KOPT-K1 (cell line): Measurements from ENCODE around the gene FRRS1.

Experiments
- H3K27ac ChIP-seq: fragments of 200-600 bp; sonication (generic); 2 replicates; pipeline ENCODE4 v1.5.1; 2016; ENCODE audit warnings: antibody characterized with exemption, mild to moderate bottlenecking, low read depth, low read length; ENCODE audit not compliant: poor library complexity, severe bottlenecking
- H3K36me3 ChIP-seq: fragments of 200-600 bp; sonication (generic); 2 replicates; pipeline ENCODE4 v1.5.1; 2017; ENCODE audit warnings: antibody characterized with exemption, mild to moderate bottlenecking, low read length, moderate library complexity; ENCODE audit not compliant: insufficient read depth
- H3K9me3 ChIP-seq: fragments of 200-600 bp; sonication (generic); 2 replicates; pipeline ENCODE4 v1.5.1; 2017; ENCODE audit warnings: antibody characterized with exemption, low read length, mild to moderate bottlenecking; ENCODE audit not compliant: insufficient read depth, poor library complexity, severe bottlenecking

Gene FRRS1

GRCh38 chr1:99755664-99756063 lies 10.8 kb downstream of the FRRS1 start:
- no peaks in the 10 kb centered on the region for H3K36me3 ChIP-seq
- peaks cover 9% of the 10 kb centered on the region for H3K9me3 ChIP-seq
- no peak overlapping the region for H3K27ac ChIP-seq

- H3K36me3 ChIP-seq: no peaks in the 10 kb centered on the region
- H3K27ac ChIP-seq: no peak overlapping the region
- H3K9me3 ChIP-seq: peaks cover 9% of the 10 kb centered on the region
Measured at GRCh38 chr1:99754697-99755096, 11.7 kb downstream of the FRRS1 start.

GRCh38 chr1:99754055-99754626 lies 12.3 kb downstream of the FRRS1 start:
- Histone ChIP-seq H3K27ac (no peak overlapping the region), H3K9me3 (peaks cover 5% of the 10 kb centered on the region), H3K36me3 (no peaks in the 10 kb centered on the region)

GRCh38 chr1:99751877-99752504 lies 14.4 kb downstream of the FRRS1 start:
- H3K9me3 ChIP-seq: no peaks in the 10 kb centered on the region
- H3K36me3 ChIP-seq: no peaks in the 10 kb centered on the region
- no peak overlapping the region for H3K27ac ChIP-seq

GRCh38 chr1:99749504-99750347 lies 16.7 kb downstream of the FRRS1 start:
- H3K9me3 ChIP-seq: no peaks in the 10 kb centered on the region
- H3K36me3 ChIP-seq: no peaks in the 10 kb centered on the region
- no peak overlapping the region for H3K27ac ChIP-seq

- Histone ChIP-seq H3K36me3 (no peaks in the 10 kb centered on the region), H3K27ac (no peak overlapping the region), H3K9me3 (no peaks in the 10 kb centered on the region)
Measured at GRCh38 chr1:99748419-99748818, 18.0 kb downstream of the FRRS1 start.

- no peak overlapping the region for H3K27ac ChIP-seq
Measured at GRCh38 chr1:99745684-99746083, 20.8 kb downstream of the FRRS1 start.

GRCh38 chr1:99745061-99745460 lies 21.4 kb downstream of the FRRS1 start:
- H3K27ac ChIP-seq: no peak overlapping the region
- no peaks in the 10 kb centered on the region for H3K9me3 ChIP-seq
- H3K36me3 ChIP-seq: no peaks in the 10 kb centered on the region

More at GRCh38 chr1:99745684-99746083, 20.8 kb downstream of the FRRS1 start:
- Histone ChIP-seq H3K9me3 (no peaks in the 10 kb centered on the region), H3K36me3 (no peaks in the 10 kb centered on the region)

GRCh38 chr1:99740141-99740540 lies 26.3 kb downstream of the FRRS1 start:
- H3K36me3 ChIP-seq: no peaks in the 10 kb centered on the region
- H3K27ac ChIP-seq: no peak overlapping the region

GRCh38 chr1:99738858-99739465 lies 27.5 kb downstream of the FRRS1 start:
- Histone ChIP-seq H3K27ac (no peak overlapping the region), H3K36me3 (no peaks in the 10 kb centered on the region), H3K9me3 (no peaks in the 10 kb centered on the region)

More at GRCh38 chr1:99740141-99740540, 26.3 kb downstream of the FRRS1 start:
- no peaks in the 10 kb centered on the region for H3K9me3 ChIP-seq

- Histone ChIP-seq H3K9me3 (no peaks in the 10 kb centered on the region), H3K36me3 (no peaks in the 10 kb centered on the region), H3K27ac (no peak overlapping the region)
Measured at GRCh38 chr1:99737016-99737415, 29.4 kb downstream of the FRRS1 start.

GRCh38 chr1:99735852-99736251 lies 30.6 kb downstream of the FRRS1 start:
- Histone ChIP-seq H3K9me3 (no peaks in the 10 kb centered on the region), H3K27ac (no peak overlapping the region), H3K36me3 (no peaks in the 10 kb centered on the region)

- no peak overlapping the region for H3K27ac ChIP-seq
- H3K36me3 ChIP-seq: no peaks in the 10 kb centered on the region
- no peaks in the 10 kb centered on the region for H3K9me3 ChIP-seq
Measured at GRCh38 chr1:99731384-99731783, 35.1 kb downstream of the FRRS1 start.

- no peak overlapping the region for H3K27ac ChIP-seq
- H3K9me3 ChIP-seq: no peaks in the 10 kb centered on the region
- H3K36me3 ChIP-seq: no peaks in the 10 kb centered on the region
Measured at GRCh38 chr1:99728494-99729235, 37.8 kb downstream of the FRRS1 start.
